Right lobe of liver (tissue), 6 donors: ENCODE results near the gene HMGCR. TPM values are rescaled to one million over a fixed set of nuclear protein-coding genes. Genes with fewer than 3 reads are reported as not detected.

Experiments used
- ATAC-seq, 4 donors: fragments of 200-7000 bp; cut with Tn5 transposase; one replicate each; pipeline ENCODE4 v1.9.1; 2020; ENCODE audit warnings: mild to moderate bottlenecking in 4 of 4, moderate library complexity in 4 of 4
- DNase-seq, 3 donors: peaks; one replicate each; pipeline ENCODE4 v3.0.0-alpha.2; 2020
- H3K27ac ChIP-seq, 3 donors: fragments of 200-600 bp; one replicate each; pipeline ENCODE4 v1.8.0; 2022
- H3K27me3 ChIP-seq, 2 donors: fragments of 200-600 bp; one replicate each; pipeline ENCODE4 v1.8.0; 2022
- H3K36me3 ChIP-seq, 4 donors: fragments of 200-600 bp; sonication (generic) in 1 of 4; one replicate each; pipeline versions ENCODE4 v1.5.1 to v1.8.0; 2017 to 2022; ENCODE audit warnings: control low read depth in 1 of 4
- H3K4me1 ChIP-seq, 4 donors: fragments of 200-600 bp; sonication (generic) in 1 of 4; one replicate each; pipeline versions ENCODE4 v1.5.1 to v1.8.0; 2017 to 2022; ENCODE audit warnings: control low read depth in 1 of 4
- H3K4me3 ChIP-seq, 3 donors: fragments of 200-600 bp; one replicate each; pipeline ENCODE4 v1.8.0; 2022
- H3K9me3 ChIP-seq, 4 donors: fragments of 200-600 bp; sonication (generic) in 1 of 4; one replicate each; pipeline versions ENCODE4 v1.5.1 to v1.8.0; 2017 to 2022; ENCODE audit warnings: control low read depth in 1 of 4
- POLR2A ChIP-seq: fragments of 450-650 bp; IDR thresholded peaks from one replicate; pipeline ENCODE4 v1.6.1; 2017; ENCODE audit warnings: antibody characterized with exemption, mild to moderate bottlenecking
- WGBS: methylation state at CpG from one replicate; pipeline ENCODE4 v1.1.6; 2018; ENCODE audit warnings: low coverage, low lambda C conversion rate; ENCODE audit not compliant: insufficient coverage; ENCODE audit errors: missing lambda C conversion rate; 5-methylcytosine and 5-hydroxymethylcytosine counted together
- intact Hi-C, 2 donors: fragments of 100-400 bp; cut with DNase I; formaldehyde crosslinking; loops; one replicate each; pipeline versions ENCODE4 v1.11.2 to v1.14.1; 2022
- total RNA-seq, 6 experiments: library from RNA; depleted of rRNA in 2 of 6; stranded (reverse); fragments of >200 nt in 2 of 6; fragmentation: NEBNext Ultra II Directional in 3 of 6; extraction: Animal tissue kit (Norgen Biotek cat#: 25700) in 3 of 6; gene quantifications; one replicate each; pipeline versions ENCODE4 v1.1.0 to v1.2.4, GENCODE V29; 2016 to 2023
- TF ChIP-seq, protein P1 (sequence below), 4 donors: fragments of 200-600 bp in 3 of 4; fragments of 450-650 bp in 1 of 4; IDR thresholded peaks; one replicate each; pipeline versions ENCODE4 v1.5.1 to v1.8.0; 2016 to 2022; ENCODE audit warnings: antibody characterized with exemption in 4 of 4, mild to moderate bottlenecking in 2 of 4
- donor health status: DM: no; HTN: yes; CAD: no.
- donor health status: DM: no; HTN: no; CAD: no.
- donor health status: DM: no; HTN: no; CAD: no.
- donor health status: DM: no; HTN: yes; CAD: no.
- donor health status: DM: no; HTN: yes; CAD: no.

The HMGCR gene
- total RNA-seq, 6 experiments from 2014 or later: 9.6 to 89.6 (median 22.2) TPM

DNA sequence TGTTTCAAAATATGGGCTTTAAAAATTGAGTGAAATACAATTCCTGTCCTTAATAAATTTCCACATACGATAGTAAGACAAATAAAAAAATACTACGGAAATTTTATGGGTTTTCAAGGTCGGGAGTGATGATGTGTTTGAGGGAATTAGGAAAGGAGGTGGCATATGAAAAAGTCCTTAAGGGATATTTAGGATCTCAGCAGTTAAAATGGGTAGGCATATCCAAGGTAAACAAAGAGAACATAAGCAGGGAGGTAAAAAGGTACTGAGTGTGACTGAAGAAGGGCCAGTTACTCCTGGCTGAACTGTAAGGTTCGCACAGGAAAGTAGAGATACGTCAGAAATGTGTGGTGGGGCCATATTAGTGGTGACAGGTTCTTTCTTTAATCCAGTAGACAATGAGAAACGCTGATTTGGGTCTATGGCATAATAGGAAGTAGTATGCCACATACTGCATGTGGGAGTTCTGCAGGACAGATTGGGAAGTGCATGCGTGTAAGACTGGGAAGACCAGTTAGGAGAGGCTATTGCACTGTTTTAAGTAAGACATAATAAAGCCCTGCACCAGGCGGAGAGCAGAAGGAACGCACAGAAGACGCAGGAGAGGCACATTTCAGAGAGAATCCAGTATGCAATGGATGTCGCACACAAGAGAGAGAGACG is 937 bp upstream of the HMGCR start:
- peaks cover 0 to 19% (median 4%) of the 10 kb centered on the region in 4 donors for H3K4me1 ChIP-seq
- H3K27ac ChIP-seq: peak overlapping the region; percentile 85 to 95 (median 92)
- peak in 1 of 3 donors; percentile 53 for DNase-seq
- TF ChIP-seq POLR2A: no peak
- TF ChIP-seq, protein P1, sequence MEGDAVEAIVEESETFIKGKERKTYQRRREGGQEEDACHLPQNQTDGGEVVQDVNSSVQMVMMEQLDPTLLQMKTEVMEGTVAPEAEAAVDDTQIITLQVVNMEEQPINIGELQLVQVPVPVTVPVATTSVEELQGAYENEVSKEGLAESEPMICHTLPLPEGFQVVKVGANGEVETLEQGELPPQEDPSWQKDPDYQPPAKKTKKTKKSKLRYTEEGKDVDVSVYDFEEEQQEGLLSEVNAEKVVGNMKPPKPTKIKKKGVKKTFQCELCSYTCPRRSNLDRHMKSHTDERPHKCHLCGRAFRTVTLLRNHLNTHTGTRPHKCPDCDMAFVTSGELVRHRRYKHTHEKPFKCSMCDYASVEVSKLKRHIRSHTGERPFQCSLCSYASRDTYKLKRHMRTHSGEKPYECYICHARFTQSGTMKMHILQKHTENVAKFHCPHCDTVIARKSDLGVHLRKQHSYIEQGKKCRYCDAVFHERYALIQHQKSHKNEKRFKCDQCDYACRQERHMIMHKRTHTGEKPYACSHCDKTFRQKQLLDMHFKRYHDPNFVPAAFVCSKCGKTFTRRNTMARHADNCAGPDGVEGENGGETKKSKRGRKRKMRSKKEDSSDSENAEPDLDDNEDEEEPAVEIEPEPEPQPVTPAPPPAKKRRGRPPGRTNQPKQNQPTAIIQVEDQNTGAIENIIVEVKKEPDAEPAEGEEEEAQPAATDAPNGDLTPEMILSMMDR (IDR thresholded peaks at IDR 0.05): peak in 3 of 4 donors; percentile 22 to 64 (median 34)
- peak; percentile 49 to 60 (median 52) for ATAC-seq
- no peaks in the 10 kb centered on the region for H3K27me3 ChIP-seq
- H3K36me3 ChIP-seq: no peaks in the 10 kb centered on the region
- WGBS: 6% methylated on average over 12 of the region's 12 CpGs
- peak overlapping the region; percentile 84 to 86 (median 85) for H3K4me3 ChIP-seq
- H3K9me3 ChIP-seq: no peaks in the 10 kb centered on the region
- intact Hi-C loops: no loop called here

DNA sequence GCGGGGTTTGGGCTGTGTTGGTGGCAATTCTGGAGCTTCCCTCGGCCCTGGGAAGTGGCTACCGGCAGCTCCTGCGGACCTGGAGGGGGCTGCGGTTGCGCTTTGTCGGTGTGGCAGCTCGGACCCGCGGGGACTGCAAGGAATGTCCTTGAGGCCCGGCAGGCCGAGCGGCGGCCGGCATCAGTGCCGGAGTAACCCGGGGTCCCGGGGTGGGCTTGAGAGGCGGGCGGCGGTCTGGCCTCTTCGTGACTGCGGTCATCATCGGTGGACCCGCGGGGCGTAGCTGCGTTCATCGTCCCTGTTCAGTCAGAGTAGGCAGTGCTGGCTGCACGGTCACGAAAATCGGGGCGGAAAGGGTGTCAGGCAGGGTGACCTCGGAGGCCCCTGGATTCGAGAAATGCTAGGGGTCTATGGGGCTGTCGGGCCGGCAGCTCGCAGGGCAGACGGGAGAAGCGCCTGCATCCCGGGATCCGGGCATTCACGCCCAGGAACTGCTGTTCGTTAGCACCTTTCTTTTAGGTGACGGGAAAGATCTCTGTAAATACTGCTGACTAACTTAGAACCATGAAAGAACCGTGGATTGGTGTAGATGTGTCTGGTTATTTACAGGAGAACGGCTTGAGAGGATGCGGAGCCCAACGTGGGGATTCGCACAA is 474 bp downstream of the HMGCR start:
- WGBS: 0% methylated on average over 15 of the region's 50 CpGs
- Histone ChIP-seq H3K4me1 (peaks cover 0 to 13% (median 4%) of the 10 kb centered on the region in 4 donors), H3K27ac (peak overlapping the region; percentile 94 to 95 (median 95)), H3K27me3 (no peaks in the 10 kb centered on the region), H3K9me3 (no peaks in the 10 kb centered on the region), H3K36me3 (no peaks in the 10 kb centered on the region), H3K4me3 (peak overlapping the region; percentile 84 to 86 (median 85))
- ATAC-seq: peak; percentile 3 to 22 (median 8)
- TF ChIP-seq, protein P1 (IDR thresholded peaks at IDR 0.05): no peak
- no peak for TF ChIP-seq POLR2A
- DNase-seq: peak in 2 of 3 donors; percentile 57 to 73
- intact Hi-C loops: no loop called here

DNA sequence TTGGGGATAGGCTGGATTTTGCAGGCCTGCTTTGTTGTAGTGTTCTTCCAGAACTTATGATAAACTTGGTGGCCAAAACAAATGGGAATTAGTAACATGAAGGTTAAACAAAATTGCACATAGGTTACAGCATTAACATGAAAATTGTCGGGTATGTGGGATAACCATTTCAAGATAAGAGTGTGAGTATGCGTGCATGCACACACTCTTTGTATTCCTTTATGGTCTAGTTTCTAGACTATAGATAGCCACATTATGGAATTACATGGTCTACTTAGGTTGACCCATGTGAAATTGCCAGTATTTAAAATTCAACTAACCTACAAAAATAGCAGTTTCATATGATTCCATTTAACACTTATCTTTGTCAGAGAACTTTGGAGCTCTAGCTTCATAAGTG is 1.4 kb downstream of the HMGCR start:
- Histone ChIP-seq H3K27me3 (no peaks in the 10 kb centered on the region), H3K27ac (peak overlapping the region in 1 of 3 donors; percentile 95), H3K9me3 (no peaks in the 10 kb centered on the region), H3K36me3 (no peaks in the 10 kb centered on the region), H3K4me1 (peaks cover 0 to 13% (median 4%) of the 10 kb centered on the region in 4 donors), H3K4me3 (peak overlapping the region; percentile 84 to 86 (median 85))
- WGBS: 20% methylated on average over 2 of the region's 2 CpGs
- intact Hi-C loops: no loop called here
- ATAC-seq: no peak
- TF ChIP-seq, protein P1 (IDR thresholded peaks at IDR 0.05): no peak
- TF ChIP-seq POLR2A: no peak
- DNase-seq: no peak

- Histone ChIP-seq H3K4me1 (peaks cover 0 to 13% (median 4%) of the 10 kb centered on the region in 4 donors), H3K27ac (no peak overlapping the region), H3K9me3 (no peaks in the 10 kb centered on the region), H3K27me3 (no peaks in the 10 kb centered on the region), H3K36me3 (peaks cover 0 to 20% (median 5%) of the 10 kb centered on the region in 4 donors), H3K4me3 (no peak overlapping the region)
- no peak for DNase-seq
- TF ChIP-seq, protein P1 (IDR thresholded peaks at IDR 0.05): no peak
- no peak for TF ChIP-seq POLR2A
- intact Hi-C loops: no loop called here
- 44% methylated on average over 3 of the region's 3 CpGs for WGBS
- ATAC-seq: no peak
Observed at GRCh38 chr5:75340714-75341478, 3.9 kb downstream of the HMGCR start.
